HG03558 (cell line): Measurements from ENCODE around the gene OR2D2.
"Not testable (repeated sequence)": the region's sequence is repeated elsewhere in the genome, so short reads cannot be mapped to it uniquely, and the experiment has no call there.

ENCODE experiments used
- ATAC-seq: cut with Tn5 transposase; IDR thresholded peaks from one replicate; pipeline ENCODE4 v1.9.1; 2021; ENCODE audit warnings: moderate number of reproducible peaks; ENCODE audit not compliant: unreplicated experiment; ENCODE audit errors: extremely low read depth

Gene OR2D2

DNA sequence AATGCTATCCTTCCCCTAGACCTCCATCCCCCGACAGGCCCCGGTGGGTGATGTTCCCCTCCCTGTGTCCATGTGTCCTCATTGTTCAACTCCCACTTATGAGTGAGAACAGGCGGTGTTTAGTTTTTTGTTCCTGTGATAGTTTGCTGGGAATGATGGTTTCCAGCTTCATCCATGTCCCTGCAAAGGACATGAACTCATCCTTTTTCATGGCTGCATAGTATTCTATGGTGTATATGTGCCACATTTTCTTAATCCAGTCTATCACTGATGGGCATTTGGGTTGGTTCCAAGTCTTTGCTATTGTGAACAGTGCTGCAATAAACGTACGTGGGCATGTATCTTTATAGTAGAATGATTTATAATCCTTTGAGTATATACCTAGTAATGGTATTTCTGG, 4.6 kb downstream of the OR2D2 start:
- ATAC-seq, result not testable (repeated sequence)

GRCh38 chr11:6882751-6883150, 9.5 kb downstream of the OR2D2 start:
- ATAC-seq, result no peak

DNA sequence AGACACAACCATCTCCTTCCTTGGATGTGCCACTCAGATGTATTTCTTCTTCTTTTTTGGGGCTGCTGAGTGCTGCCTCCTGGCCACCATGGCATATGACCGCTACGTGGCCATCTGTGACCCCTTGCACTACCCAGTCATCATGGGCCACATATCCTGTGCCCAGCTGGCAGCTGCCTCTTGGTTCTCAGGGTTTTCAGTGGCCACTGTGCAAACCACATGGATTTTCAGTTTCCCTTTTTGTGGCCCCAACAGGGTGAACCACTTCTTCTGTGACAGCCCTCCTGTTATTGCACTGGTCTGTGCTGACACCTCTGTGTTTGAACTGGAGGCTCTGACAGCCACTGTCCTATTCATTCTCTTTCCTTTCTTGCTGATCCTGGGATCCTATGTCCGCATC, 15.4 kb downstream of the OR2D2 start:
- no peak for ATAC-seq

DNA sequence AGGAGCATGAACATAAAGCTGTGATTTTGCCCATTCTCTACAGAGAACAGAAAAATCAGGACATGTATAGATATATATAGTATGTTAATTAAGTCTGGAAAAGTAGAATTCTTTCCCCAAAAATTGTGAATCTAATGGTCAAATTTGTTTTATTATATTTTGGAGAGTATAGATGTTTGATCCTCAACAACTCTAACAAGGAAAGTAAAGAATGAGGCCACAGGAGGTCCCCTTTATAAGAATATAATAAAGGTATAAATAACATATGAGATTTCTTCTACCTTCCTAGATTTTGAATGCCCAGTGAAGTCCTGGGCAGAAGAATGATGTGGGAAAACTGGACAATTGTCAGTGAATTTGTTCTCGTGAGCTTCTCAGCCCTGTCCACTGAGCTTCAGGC, 16.0 kb downstream of the OR2D2 start, which contains the start of gene OR10A4:
OR10A4 (plus strand) TSS at position 301 of the 400 bp plus-strand sequence; CDS start at position 324, 23 bp downstream.
- ATAC-seq, result no peak

- ATAC-seq, result no peak
Measured at GRCh38 chr11:6875761-6876160, 16.5 kb downstream of the OR2D2 start.

DNA sequence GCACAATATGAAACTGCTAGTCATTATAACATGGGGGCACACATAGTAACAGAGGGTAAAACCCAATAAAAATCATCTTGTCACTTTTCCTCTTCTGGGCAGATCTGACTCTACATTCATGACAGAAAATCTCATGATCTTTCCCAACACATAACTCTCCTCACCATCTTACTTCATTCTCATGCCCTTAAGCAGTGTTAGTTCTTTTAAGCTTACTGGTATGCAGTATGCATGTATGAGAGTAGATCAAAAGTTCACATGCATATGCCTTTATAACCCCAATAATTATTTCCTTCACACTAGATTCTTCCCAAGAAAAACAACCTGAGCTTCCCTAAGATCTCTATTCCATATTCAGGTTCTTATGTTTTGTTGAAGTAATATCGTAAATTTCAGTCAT, 21.0 kb downstream of the OR2D2 start:
- no peak for ATAC-seq

GRCh38 chr11:6864438-6864837, 27.9 kb downstream of the OR2D2 start:
- no peak for ATAC-seq

GRCh38 chr11:6862961-6863360, 29.3 kb downstream of the OR2D2 start, which contains the start of gene OR10A2:
TSS of gene OR10A2 (plus strand) at chr11:6863057. CDS start at chr11:6869755, 6,698 bp downstream.
- ATAC-seq, result no peak

- ATAC-seq, result peak; percentile 64
Measured at GRCh38 chr11:6856871-6857270, 35.4 kb downstream of the OR2D2 start.

DNA sequence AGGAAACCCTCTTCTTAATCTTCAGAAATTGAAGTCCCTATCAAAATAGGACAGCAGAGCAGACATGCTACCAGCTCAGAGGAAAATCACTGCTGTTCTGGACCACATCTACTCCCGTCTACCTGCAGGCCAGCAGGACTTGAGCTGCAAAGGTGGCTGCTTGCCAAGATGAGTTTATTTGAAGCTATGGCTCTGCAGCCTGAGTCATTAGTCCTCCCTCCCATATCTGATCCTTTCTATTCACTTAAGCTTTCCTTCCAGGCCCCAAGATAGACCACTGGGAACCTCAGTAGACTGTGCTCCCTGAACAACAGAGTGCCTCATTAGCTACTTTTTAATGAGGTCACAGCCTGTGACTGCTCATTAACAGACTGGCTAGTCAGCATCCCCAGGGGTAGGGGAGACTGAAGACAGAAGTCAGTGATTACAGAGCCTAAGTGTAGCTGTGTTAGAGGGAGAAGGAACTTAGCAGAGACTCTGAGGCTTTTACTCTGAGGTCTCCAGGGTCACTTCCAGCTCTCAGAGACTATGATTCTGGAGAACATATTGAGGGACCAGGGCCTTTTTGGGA, 36.2 kb downstream of the OR2D2 start:
- ATAC-seq, result no peak

DNA sequence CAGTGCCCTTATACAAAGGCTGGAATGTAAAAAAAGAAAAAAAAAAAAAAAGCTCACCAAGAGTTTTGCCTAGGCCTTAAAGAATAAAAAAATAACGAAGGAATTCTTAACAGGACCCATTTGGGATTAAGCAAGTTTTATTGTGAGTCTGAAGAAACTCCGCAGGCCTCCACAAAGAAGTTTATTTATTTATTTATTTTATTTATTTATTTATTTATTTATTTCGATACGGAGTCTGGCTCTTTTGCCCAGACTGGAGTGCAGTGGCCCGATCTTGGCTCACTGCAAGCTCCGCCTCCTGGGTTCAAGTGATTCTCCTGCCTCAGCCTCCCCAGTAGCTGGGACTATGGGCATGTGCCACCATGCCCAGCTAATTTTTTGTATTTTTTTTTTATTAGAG, 37.5 kb downstream of the OR2D2 start:
- ATAC-seq, result not testable (repeated sequence)

- ATAC-seq, result no peak
Measured at GRCh38 chr11:6850526-6850925, 41.8 kb downstream of the OR2D2 start.

DNA sequence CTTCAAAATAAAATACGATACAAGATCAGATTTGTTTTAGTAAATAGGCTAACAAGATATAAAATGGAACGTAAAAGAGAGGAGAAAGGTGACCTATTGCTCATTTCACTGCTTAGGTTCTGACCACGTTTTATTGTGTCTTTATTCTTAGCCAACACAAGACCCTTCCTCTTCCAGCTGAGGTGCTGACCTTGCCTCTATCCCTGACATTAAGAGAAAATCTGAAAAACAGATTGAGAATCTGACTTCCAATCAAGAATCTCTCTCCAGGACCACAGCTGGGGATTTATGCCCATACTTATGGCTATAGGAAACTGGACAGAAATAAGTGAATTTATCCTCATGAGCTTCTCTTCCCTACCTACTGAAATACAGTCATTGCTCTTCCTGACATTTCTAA, 46.9 kb downstream of the OR2D2 start, which contains the start of gene OR10A5:
OR10A5 (plus strand) TSS at position 301 of the 400 bp plus-strand sequence; CDS start at position 301, 0 bp downstream.
- ATAC-seq, result no peak

DNA sequence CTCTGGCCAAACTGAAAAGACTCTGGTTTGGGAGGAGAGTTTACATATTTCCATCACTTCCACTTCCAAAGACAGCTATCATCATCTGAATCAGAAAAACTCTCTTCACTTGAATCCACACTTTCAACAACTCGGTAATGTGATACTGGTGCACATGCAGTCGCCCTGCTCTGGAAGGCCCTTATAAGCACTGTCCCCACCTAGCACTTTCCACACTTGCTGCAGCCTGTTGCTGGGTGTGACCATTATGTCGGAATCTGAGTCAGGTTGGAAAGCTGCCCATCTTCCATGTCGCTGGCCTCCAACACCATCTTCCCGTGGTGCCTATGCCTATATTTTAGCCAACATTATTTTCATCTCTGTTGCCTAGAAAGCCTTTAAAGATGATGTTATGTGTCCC, 47.9 kb downstream of the OR2D2 start:
- no peak for ATAC-seq

DNA sequence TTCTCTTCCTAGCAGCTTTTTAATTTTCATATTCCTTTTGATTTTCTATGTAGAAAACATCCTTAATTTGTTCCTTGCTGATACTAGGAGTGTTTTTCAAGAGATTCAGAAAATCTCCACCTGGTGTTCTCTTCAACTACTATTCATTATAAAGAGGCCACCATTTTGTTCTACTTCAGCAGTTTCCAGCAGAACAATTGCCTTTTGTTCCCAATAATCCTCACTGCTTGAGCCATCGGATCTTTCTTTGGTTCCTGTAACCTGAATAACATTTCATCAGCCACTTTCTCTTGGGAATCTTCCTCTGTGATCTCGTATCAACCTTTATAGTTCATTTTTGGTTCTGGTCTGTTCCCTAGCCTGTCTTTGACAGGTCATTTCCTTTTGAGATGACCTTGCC, 48.6 kb downstream of the OR2D2 start:
- ATAC-seq, result no peak

GRCh38 chr11:6841694-6842093, 50.6 kb downstream of the OR2D2 start:
- ATAC-seq, result no peak
